Endodermal cell (in vitro differentiated cells): ENCODE measurements around the gene MAP3K2. TPM values are rescaled to one million over a fixed set of nuclear protein-coding genes. Genes with fewer than 3 reads are reported as not detected.
A peak's percentile ranks its signal among the peaks of the same experiment; 100 is the strongest.

ENCODE experiments used
- DNase-seq: peaks from one replicate; pipeline ENCODE4 v3.0.0-alpha.2; 2017
- H3K27ac ChIP-seq: 2 replicates; pipeline ENCODE4 v1.5.1; 2013; ENCODE audit warnings: mild to moderate bottlenecking, low read depth, low read length, moderate library complexity
- H3K27me3 ChIP-seq: 2 replicates; pipeline ENCODE4 v1.6.1; 2013; ENCODE audit warnings: mild to moderate bottlenecking, low read length, moderate library complexity; ENCODE audit not compliant: insufficient read depth, control insufficient read depth, poor library complexity, severe bottlenecking
- H3K36me3 ChIP-seq: 2 replicates; pipeline ENCODE4 v1.7.0; 2013; ENCODE audit warnings: mild to moderate bottlenecking, low read length, moderate library complexity; ENCODE audit not compliant: control insufficient read depth, insufficient read depth
- H3K4me1 ChIP-seq: one replicate; pipeline ENCODE4 v1.7.0; 2013; ENCODE audit warnings: low read length; ENCODE audit not compliant: control insufficient read depth, insufficient read depth
- H3K4me3 ChIP-seq: 2 replicates; pipeline ENCODE4 v1.5.1; 2013; ENCODE audit warnings: mild to moderate bottlenecking, low read length, moderate library complexity
- H3K9ac ChIP-seq: 2 replicates; pipeline ENCODE4 v1.6.1; 2013; ENCODE audit warnings: mild to moderate bottlenecking, low read length, moderate library complexity; ENCODE audit not compliant: poor library complexity, severe bottlenecking; ENCODE audit errors: extremely low read depth
- H3K9me3 ChIP-seq: 2 replicates; pipeline ENCODE4 v1.6.1; 2013; ENCODE audit warnings: mild to moderate bottlenecking, low read length, moderate library complexity; ENCODE audit not compliant: control insufficient read depth
- H3K27ac Mint-ChIP-seq: 2 replicates; pipeline ENCODE4 v1.8.0; 2020; ENCODE audit warnings: mixed read lengths
- H3K27me3 Mint-ChIP-seq: 2 replicates; pipeline ENCODE4 v1.8.0; 2021; ENCODE audit warnings: mild to moderate bottlenecking, mixed read lengths; ENCODE audit not compliant: insufficient read depth
- H3K36me3 Mint-ChIP-seq: 2 replicates; pipeline ENCODE4 v1.8.0; 2020; ENCODE audit warnings: low read depth, mixed read lengths
- H3K4me1 Mint-ChIP-seq: 2 replicates; pipeline ENCODE4 v1.8.0; 2020; ENCODE audit warnings: mixed read lengths
- H3K4me3 Mint-ChIP-seq: 2 replicates; pipeline ENCODE4 v1.8.0; 2020; ENCODE audit warnings: mild to moderate bottlenecking, moderate library complexity, mixed read lengths
- H3K9me3 Mint-ChIP-seq: 2 replicates; pipeline ENCODE4 v1.8.0; 2020; ENCODE audit warnings: mild to moderate bottlenecking, mixed read lengths
- WGBS, 2 experiments: methylation state at CpG; one replicate each; pipeline versions ENCODE4 v1.1.5 to v1.1.7; 2013; ENCODE audit warnings: missing lambda C conversion rate in 2 of 2, mixed read lengths in 1 of 2; ENCODE audit not compliant: insufficient coverage in 1 of 2, insufficient read length in 1 of 2; 5-methylcytosine and 5-hydroxymethylcytosine counted together
- total RNA-seq, 2 donors: library from RNA; stranded (reverse); fragmentation: NEBNext Ultra II Directional in 1 of 2; extraction: Animal tissue kit (Norgen Biotek cat#: 25700) in 1 of 2; gene quantifications; 2 replicates in 1 of 2; 3 replicates in 1 of 2; pipeline ENCODE4 v1.2.1, GENCODE V29; 2021
- TF ChIP-seq, protein P1 (sequence below): fragments of 200-600 bp; sonication (generic); conservative IDR thresholded peaks from 2 replicates; pipeline ENCODE4 v1.5.0; 2021; ENCODE audit warnings: antibody characterized with exemption, mild to moderate bottlenecking

MAP3K2 gene
- total RNA-seq, 2 donors from 2014 or later: 27.9 to 31.6 TPM

DNA sequence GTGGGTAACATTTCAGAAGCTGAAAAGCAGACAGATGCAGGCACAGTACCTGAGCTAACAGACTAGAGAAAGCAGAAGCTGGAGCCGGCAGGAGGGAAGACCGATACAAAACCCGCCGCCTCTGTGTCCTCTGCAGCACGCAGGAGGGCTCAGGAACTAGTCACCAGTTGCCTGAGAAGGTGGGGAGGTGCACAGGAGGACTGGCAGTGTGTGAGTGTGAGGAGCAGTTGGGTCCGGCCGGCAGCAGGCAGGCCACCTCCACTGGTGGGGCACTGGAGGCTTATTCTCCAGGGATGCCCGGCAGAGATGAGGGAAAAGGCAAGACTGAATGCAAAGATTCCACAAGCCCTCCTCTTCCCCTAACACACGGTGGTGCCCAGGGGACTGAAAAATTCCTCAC lies 112.0 kb downstream of the MAP3K2 start:
- Histone ChIP-seq H3K4me3 (no peak overlapping the region), H3K27me3 (no peaks in the 10 kb centered on the region), H3K9me3 (peaks cover 3% of the 10 kb centered on the region), H3K27ac (no peak overlapping the region), H3K4me1 (no peaks in the 10 kb centered on the region), H3K36me3 (peaks cover 89% of the 10 kb centered on the region), H3K9ac (no peak overlapping the region)
- no peaks in the 10 kb centered on the region for H3K27me3 Mint-ChIP-seq
- H3K9me3 Mint-ChIP-seq: no peaks in the 10 kb centered on the region
- H3K27ac Mint-ChIP-seq: no peak overlapping the region
- no peak for DNase-seq
- no peaks in the 10 kb centered on the region for H3K4me1 Mint-ChIP-seq
- peaks cover 83% of the 10 kb centered on the region for H3K36me3 Mint-ChIP-seq
- no peak overlapping the region for H3K4me3 Mint-ChIP-seq
- WGBS, 2 experiments: 92 to 96% methylated on average over 7 to 9 of the region's 9 CpGs
- TF ChIP-seq, protein P1, sequence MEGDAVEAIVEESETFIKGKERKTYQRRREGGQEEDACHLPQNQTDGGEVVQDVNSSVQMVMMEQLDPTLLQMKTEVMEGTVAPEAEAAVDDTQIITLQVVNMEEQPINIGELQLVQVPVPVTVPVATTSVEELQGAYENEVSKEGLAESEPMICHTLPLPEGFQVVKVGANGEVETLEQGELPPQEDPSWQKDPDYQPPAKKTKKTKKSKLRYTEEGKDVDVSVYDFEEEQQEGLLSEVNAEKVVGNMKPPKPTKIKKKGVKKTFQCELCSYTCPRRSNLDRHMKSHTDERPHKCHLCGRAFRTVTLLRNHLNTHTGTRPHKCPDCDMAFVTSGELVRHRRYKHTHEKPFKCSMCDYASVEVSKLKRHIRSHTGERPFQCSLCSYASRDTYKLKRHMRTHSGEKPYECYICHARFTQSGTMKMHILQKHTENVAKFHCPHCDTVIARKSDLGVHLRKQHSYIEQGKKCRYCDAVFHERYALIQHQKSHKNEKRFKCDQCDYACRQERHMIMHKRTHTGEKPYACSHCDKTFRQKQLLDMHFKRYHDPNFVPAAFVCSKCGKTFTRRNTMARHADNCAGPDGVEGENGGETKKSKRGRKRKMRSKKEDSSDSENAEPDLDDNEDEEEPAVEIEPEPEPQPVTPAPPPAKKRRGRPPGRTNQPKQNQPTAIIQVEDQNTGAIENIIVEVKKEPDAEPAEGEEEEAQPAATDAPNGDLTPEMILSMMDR: no peak

DNA sequence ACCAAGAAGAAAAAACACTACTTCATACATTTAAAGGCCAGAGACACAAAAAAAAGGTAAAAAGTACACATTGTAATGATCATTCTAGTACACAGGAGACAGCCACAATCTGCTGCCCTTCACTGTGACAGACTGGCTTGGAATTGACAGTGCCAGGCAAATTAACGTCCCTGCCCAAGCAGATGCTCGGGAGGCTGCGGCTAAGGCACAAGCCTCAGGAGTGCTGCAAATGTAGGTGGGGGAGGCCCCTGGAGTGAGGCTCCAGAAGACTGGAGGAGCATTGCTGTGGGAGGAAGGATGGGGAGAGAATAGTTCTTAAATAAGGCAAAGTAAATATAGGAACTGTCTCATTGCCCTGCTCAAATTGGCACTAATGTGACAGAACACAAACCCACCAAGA lies 112.4 kb downstream of the MAP3K2 start:
- H3K27ac ChIP-seq: no peak overlapping the region
- no peak overlapping the region for H3K4me3 ChIP-seq
- peaks cover 91% of the 10 kb centered on the region for H3K36me3 ChIP-seq
- no peaks in the 10 kb centered on the region for H3K27me3 ChIP-seq
- no peaks in the 10 kb centered on the region for H3K4me1 Mint-ChIP-seq
- H3K27ac Mint-ChIP-seq: no peak overlapping the region
- H3K36me3 Mint-ChIP-seq: peaks cover 84% of the 10 kb centered on the region
- peaks cover 5% of the 10 kb centered on the region for H3K9me3 ChIP-seq
- H3K4me3 Mint-ChIP-seq: no peak overlapping the region
- no peak overlapping the region for H3K9ac ChIP-seq
- no peaks in the 10 kb centered on the region for H3K9me3 Mint-ChIP-seq
- WGBS, 2 experiments: 98 to 100% methylated on average over 3 of the region's 3 CpGs
- H3K27me3 Mint-ChIP-seq: no peaks in the 10 kb centered on the region
- DNase-seq: no peak
- H3K4me1 ChIP-seq: no peaks in the 10 kb centered on the region
- TF ChIP-seq, protein P1: no peak

DNA sequence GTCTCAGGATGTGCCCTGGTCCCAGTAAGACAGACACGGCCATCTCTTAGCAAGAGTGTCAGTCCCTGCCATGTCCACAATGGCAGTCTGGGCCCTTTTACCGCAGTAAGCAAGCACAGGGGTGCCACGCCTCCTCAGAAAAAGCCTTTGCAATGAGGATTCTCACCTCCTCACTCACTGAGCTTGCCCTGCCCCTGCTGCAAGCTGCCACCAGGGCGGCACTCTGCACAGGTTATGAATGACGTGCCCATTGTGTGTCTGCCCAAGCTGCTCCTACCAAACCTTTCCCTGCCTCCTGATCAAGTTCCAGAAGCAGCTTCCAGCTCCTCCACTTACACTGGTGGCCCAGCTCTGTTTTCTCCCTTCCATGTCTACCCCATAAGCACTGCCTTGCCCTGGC lies 117.1 kb downstream of the MAP3K2 start:
- peaks cover 89% of the 10 kb centered on the region for H3K36me3 Mint-ChIP-seq
- H3K9me3 Mint-ChIP-seq: peaks cover 15% of the 10 kb centered on the region
- H3K9ac ChIP-seq: no peak overlapping the region
- H3K27ac Mint-ChIP-seq: no peak overlapping the region
- no peaks in the 10 kb centered on the region for H3K27me3 ChIP-seq
- TF ChIP-seq, protein P1: peak; percentile 43
- no peak for DNase-seq
- H3K4me1 Mint-ChIP-seq: no peaks in the 10 kb centered on the region
- H3K4me3 ChIP-seq: no peak overlapping the region
- H3K4me1 ChIP-seq: no peaks in the 10 kb centered on the region
- no peaks in the 10 kb centered on the region for H3K27me3 Mint-ChIP-seq
- H3K27ac ChIP-seq: no peak overlapping the region
- H3K4me3 Mint-ChIP-seq: no peak overlapping the region
- 96 to 100% methylated on average over 3 to 5 of the region's 5 CpGs for WGBS, 2 experiments
- peaks cover 90% of the 10 kb centered on the region for H3K36me3 ChIP-seq
- peaks cover 33% of the 10 kb centered on the region for H3K9me3 ChIP-seq
